HL-60/S4 (cell line): ENCODE measurements around the gene SOSTDC1.
"Not testable (repeated sequence)": the region's sequence is repeated elsewhere in the genome, so short reads cannot be mapped to it uniquely, and the experiment has no call there.

Experiments
- in situ Hi-C: fragments of 300-500 bp; cut with MboI; formaldehyde crosslinking; loops from 2 replicates; pipeline ENCODE4 v1.14.3; 2022; ENCODE audit warnings: low sequenced_read_pairs

The SOSTDC1 gene

GRCh38 chr7:16465469-16466361 is at the start of gene SOSTDC1:
Gene SOSTDC1, minus strand, starts transcription at chr7:16465738. Its CDS starts 70 bp downstream, at chr7:16465668.
- in situ Hi-C loops: no loop called here

- in situ Hi-C loops: no loop called here
These were observed 49.2 kb upstream of the SOSTDC1 start for GRCh38 chr7:16514729-16515128.

- in situ Hi-C loops: no loop called here
These were observed 48.7 kb upstream of the SOSTDC1 start for GRCh38 chr7:16514271-16514670.

- in situ Hi-C loops: no loop called here
These were observed 46.6 kb upstream of the SOSTDC1 start for GRCh38 chr7:16512097-16512496.

GRCh38 chr7:16511314-16511713 is 45.8 kb upstream of the SOSTDC1 start:
- in situ Hi-C loops: no loop called here

GRCh38 chr7:16509829-16510228 is 44.3 kb upstream of the SOSTDC1 start:
- in situ Hi-C loops: no loop called here

GRCh38 chr7:16506422-16506821 is 40.9 kb upstream of the SOSTDC1 start:
- in situ Hi-C loops: not testable (repeated sequence)

- in situ Hi-C loops: no loop called here
These were observed 38.5 kb upstream of the SOSTDC1 start for GRCh38 chr7:16504019-16504418.

- in situ Hi-C loops: no loop called here
These were observed 36.8 kb upstream of the SOSTDC1 start for GRCh38 chr7:16502303-16502702.

GRCh38 chr7:16498122-16498521 is 32.6 kb upstream of the SOSTDC1 start:
- in situ Hi-C loops: no loop called here

- in situ Hi-C loops: no loop called here
These were observed 29.6 kb upstream of the SOSTDC1 start for GRCh38 chr7:16494955-16495719.

- in situ Hi-C loops: no loop called here
These were observed 29.0 kb upstream of the SOSTDC1 start for GRCh38 chr7:16494551-16494950.

- in situ Hi-C loops: no loop called here
These were observed 27.7 kb upstream of the SOSTDC1 start for GRCh38 chr7:16493266-16493665.

- in situ Hi-C loops: no loop called here
These were observed 27.1 kb upstream of the SOSTDC1 start for GRCh38 chr7:16492513-16493062.

GRCh38 chr7:16491148-16491547 is 25.6 kb upstream of the SOSTDC1 start:
- in situ Hi-C loops: no loop called here

- in situ Hi-C loops: no loop called here
These were observed 19.1 kb upstream of the SOSTDC1 start for GRCh38 chr7:16484453-16485158.

GRCh38 chr7:16479591-16479990 is 14.1 kb upstream of the SOSTDC1 start:
- in situ Hi-C loops: no loop called here

GRCh38 chr7:16479161-16479560 is 13.6 kb upstream of the SOSTDC1 start:
- in situ Hi-C loops: no loop called here

GRCh38 chr7:16471933-16472332 is 6.4 kb upstream of the SOSTDC1 start:
- in situ Hi-C loops: no loop called here

- in situ Hi-C loops: no loop called here
These were observed 1.4 kb downstream of the SOSTDC1 start for GRCh38 chr7:16463949-16464715.
